ENCODE measurements around the gene AEBP2.

DNA sequence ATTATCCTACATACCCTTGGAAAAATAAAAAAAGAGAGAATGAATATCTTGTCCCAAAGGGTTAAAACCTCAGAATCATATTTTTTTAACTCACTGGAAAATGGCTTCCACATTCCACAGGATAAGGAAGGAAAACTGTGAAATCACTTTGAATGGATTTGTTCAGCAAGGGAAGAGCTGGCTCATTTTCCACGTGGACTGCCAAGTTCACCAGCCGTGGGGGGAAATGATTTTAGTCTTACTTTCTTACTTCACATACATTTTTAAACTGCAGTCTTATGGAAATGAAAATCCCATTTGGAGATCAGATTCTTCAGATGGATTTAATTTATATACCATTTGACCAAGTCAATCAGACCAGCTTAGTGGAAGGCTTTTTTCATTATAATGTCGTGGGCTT lies 29.9 kb upstream of the AEBP2 start:
- no peak for TF ChIP-seq POLR2AphosphoS5 (IDR thresholded peaks at IDR 0.05; ENCODE audit: insufficient read depth, low read depth, low read length)
- TF ChIP-seq, protein P1, sequence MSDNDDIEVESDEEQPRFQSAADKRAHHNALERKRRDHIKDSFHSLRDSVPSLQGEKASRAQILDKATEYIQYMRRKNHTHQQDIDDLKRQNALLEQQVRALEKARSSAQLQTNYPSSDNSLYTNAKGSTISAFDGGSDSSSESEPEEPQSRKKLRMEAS (IDR thresholded peaks at IDR 0.05; ENCODE audit: insufficient read depth, insufficient read length), result no peak
- TF ChIP-seq, protein P2, sequence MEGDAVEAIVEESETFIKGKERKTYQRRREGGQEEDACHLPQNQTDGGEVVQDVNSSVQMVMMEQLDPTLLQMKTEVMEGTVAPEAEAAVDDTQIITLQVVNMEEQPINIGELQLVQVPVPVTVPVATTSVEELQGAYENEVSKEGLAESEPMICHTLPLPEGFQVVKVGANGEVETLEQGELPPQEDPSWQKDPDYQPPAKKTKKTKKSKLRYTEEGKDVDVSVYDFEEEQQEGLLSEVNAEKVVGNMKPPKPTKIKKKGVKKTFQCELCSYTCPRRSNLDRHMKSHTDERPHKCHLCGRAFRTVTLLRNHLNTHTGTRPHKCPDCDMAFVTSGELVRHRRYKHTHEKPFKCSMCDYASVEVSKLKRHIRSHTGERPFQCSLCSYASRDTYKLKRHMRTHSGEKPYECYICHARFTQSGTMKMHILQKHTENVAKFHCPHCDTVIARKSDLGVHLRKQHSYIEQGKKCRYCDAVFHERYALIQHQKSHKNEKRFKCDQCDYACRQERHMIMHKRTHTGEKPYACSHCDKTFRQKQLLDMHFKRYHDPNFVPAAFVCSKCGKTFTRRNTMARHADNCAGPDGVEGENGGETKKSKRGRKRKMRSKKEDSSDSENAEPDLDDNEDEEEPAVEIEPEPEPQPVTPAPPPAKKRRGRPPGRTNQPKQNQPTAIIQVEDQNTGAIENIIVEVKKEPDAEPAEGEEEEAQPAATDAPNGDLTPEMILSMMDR (IDR thresholded peaks at IDR 0.05; ENCODE audit: extremely low read depth in 1 of 2, insufficient read depth in 1 of 2, low read depth in 1 of 2, low read length in 2 of 2), result no peak
- no peak for TF ChIP-seq POLR2A (IDR thresholded peaks at IDR 0.05; ENCODE audit: low read depth, low read length)
- TF ChIP-seq EZH2 (IDR thresholded peaks at IDR 0.05; ENCODE audit: borderline replicate concordance, low read depth, low read length, severe bottlenecking), result no peak
- no peak for TF ChIP-seq JUN (IDR thresholded peaks at IDR 0.05; ENCODE audit: borderline replicate concordance, insufficient read depth, insufficient read length, low read depth)
- TF ChIP-seq FOS (IDR thresholded peaks at IDR 0.05; ENCODE audit: borderline replicate concordance, insufficient read depth, low read length), result no peak

Measured in endothelial cell of umbilical vein (primary cell).